ENCODE results near the gene TNS3. TPM values are rescaled to one million over a fixed set of nuclear protein-coding genes. Genes with fewer than 3 reads are reported as not detected.

Gene TNS3
- polyA plus RNA-seq, 3 donors, result 5.2 to 30.3 (median 7.9) TPM

DNA sequence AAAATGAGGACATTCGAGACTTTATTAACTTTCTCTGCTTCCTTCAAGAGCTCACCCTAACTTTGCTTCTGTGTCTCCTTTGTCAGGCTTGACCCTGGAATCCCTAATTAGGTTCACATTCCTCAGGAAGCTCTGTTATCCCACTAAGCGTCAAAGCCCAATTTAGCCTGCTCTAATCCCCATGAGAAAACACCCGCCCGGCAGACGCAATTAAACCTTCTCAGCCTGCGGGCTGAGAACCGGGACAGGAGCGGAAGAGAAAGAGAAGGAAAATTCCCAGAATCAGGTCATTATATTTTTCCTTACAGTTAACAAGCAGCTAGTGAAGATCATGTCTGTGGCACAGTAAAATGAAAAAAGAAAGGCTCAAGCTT is 93.0 kb downstream of the TNS3 start:
- Histone ChIP-seq H3K27me3 (ENCODE audit: control insufficient read depth in 2 of 2, insufficient read depth in 2 of 2, low read length in 2 of 2) (no peaks in the 10 kb centered on the region), H3K4me2 (replicated peaks; ENCODE audit: extremely low read depth, low read length, poor library complexity, severe bottlenecking) (no peak overlapping the region), H3K9ac (ENCODE audit: insufficient read depth, low read length, poor library complexity, severe bottlenecking) (no peak overlapping the region), H3K79me2 (ENCODE audit: insufficient read depth, low read length) (peaks cover 100% of the 10 kb centered on the region), H3K27ac (ENCODE audit: low read depth in 1 of 2, low read length in 2 of 2) (no peak overlapping the region), H3K4me3 (replicated peaks in 1 of 3; ENCODE audit: low read depth in 2 of 3, low read length in 3 of 3) (no peak overlapping the region), H4K20me1 (ENCODE audit: insufficient read depth, low read length) (peaks cover 100% of the 10 kb centered on the region), H2AFZ (ENCODE audit: insufficient read depth, low read depth, low read length, poor library complexity, severe bottlenecking) (no peak overlapping the region), H3K9me3 (replicated peaks in 1 of 2; ENCODE audit: control insufficient read depth in 1 of 2, insufficient read depth in 1 of 2, low read length in 2 of 2) (no peaks in the 10 kb centered on the region), H3K36me3 (replicated peaks in 1 of 2; ENCODE audit: control insufficient read depth in 1 of 2, insufficient read depth in 2 of 2, low read length in 2 of 2) (peaks cover 8 to 44% of the 10 kb centered on the region in 2 donors), H3K4me1 (ENCODE audit: control insufficient read depth in 1 of 2, insufficient read depth in 2 of 2, low read length in 2 of 2) (peaks cover 18 to 19% of the 10 kb centered on the region in 2 donors)
- Mint-ChIP-seq H3K4me3 (no peak overlapping the region), H3K36me3 (peaks cover 23 to 43% of the 10 kb centered on the region in 2 donors), H3K4me1 (peaks cover 21% of the 10 kb centered on the region), H3K27ac (peak overlapping the region in 2 of 7 donors; percentile 34 to 66), H3K27me3 (ENCODE audit: low read depth in 3 of 3) (no peaks in the 10 kb centered on the region), H3K9me3 (no peaks in the 10 kb centered on the region)
- whole genome bisulfite sequencing (ENCODE audit: insufficient coverage), result 93% methylated on average over 6 of the region's 8 CpGs
- no peak for DNase-seq
- intact Hi-C loops (cut with micrococcal nuclease), result loop anchor here (5.0 to 10.0 kb wide), 2 partner anchors 37 to 86 kb away; no protein-coding TSS in a partner anchor
- TF ChIP-seq, protein P1, sequence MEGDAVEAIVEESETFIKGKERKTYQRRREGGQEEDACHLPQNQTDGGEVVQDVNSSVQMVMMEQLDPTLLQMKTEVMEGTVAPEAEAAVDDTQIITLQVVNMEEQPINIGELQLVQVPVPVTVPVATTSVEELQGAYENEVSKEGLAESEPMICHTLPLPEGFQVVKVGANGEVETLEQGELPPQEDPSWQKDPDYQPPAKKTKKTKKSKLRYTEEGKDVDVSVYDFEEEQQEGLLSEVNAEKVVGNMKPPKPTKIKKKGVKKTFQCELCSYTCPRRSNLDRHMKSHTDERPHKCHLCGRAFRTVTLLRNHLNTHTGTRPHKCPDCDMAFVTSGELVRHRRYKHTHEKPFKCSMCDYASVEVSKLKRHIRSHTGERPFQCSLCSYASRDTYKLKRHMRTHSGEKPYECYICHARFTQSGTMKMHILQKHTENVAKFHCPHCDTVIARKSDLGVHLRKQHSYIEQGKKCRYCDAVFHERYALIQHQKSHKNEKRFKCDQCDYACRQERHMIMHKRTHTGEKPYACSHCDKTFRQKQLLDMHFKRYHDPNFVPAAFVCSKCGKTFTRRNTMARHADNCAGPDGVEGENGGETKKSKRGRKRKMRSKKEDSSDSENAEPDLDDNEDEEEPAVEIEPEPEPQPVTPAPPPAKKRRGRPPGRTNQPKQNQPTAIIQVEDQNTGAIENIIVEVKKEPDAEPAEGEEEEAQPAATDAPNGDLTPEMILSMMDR (IDR thresholded peaks at IDR 0.05), result no peak

DNA sequence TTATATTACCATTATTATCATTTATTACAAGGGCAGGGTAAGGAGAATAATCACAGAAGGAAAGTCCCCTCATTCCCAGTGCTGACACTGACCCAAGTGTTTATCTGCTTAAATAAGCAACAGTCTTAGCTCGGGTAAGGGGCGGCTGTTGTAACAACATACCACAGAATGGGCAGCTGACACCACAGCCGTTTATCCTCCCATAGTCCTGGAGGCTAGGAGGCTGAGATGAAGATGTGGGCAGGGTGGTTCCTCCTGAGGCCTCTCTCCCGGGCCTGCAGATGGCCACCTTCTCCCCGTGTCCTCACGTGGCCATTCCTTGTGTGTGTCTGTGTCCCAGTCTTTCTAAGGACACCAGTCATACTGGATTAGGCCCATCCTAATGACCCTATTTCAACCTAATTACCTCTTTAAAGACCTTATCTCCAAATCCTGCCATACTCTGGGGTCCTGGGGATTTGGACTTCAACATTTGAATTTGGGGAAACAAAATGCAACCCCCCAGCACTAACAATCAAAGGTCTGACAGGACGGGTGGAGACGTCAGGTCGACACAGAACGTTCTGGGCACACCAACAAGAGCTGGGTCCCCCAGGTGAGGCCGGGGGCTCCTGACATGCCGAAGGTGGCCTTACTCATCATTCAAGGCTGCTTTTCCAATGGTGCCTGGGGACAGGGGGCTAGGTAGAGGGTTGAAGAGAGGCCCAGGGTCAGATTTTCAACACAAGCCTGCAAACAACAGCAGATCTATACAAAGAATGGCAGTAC is 93.5 kb downstream of the TNS3 start:
- no peak overlapping the region for H2AFZ ChIP-seq (ENCODE audit: insufficient read depth, low read depth, low read length, poor library complexity, severe bottlenecking)
- no peak for DNase-seq
- H3K9me3 ChIP-seq (replicated peaks in 1 of 2; ENCODE audit: control insufficient read depth in 1 of 2, insufficient read depth in 1 of 2, low read length in 2 of 2), result no peaks in the 10 kb centered on the region
- Mint-ChIP-seq H3K36me3 (peaks cover 23 to 43% of the 10 kb centered on the region in 2 donors), H3K9me3 (no peaks in the 10 kb centered on the region), H3K4me1 (peaks cover 23% of the 10 kb centered on the region), H3K27me3 (ENCODE audit: low read depth in 3 of 3) (no peaks in the 10 kb centered on the region), H3K4me3 (no peak overlapping the region), H3K27ac (peak overlapping the region in 3 of 7 donors; percentile 34 to 72 (median 36))
- H3K27ac ChIP-seq (ENCODE audit: low read depth in 1 of 2, low read length in 2 of 2), result no peak overlapping the region
- H3K27me3 ChIP-seq (ENCODE audit: control insufficient read depth in 2 of 2, insufficient read depth in 2 of 2, low read length in 2 of 2), result no peaks in the 10 kb centered on the region
- H3K9ac ChIP-seq (ENCODE audit: insufficient read depth, low read length, poor library complexity, severe bottlenecking), result no peak overlapping the region
- H4K20me1 ChIP-seq (ENCODE audit: insufficient read depth, low read length), result peaks cover 100% of the 10 kb centered on the region
- peaks cover 8 to 44% of the 10 kb centered on the region in 2 donors for H3K36me3 ChIP-seq (replicated peaks in 1 of 2; ENCODE audit: control insufficient read depth in 1 of 2, insufficient read depth in 2 of 2, low read length in 2 of 2)
- peaks cover 100% of the 10 kb centered on the region for H3K79me2 ChIP-seq (ENCODE audit: insufficient read depth, low read length)
- no peak overlapping the region for H3K4me2 ChIP-seq (replicated peaks; ENCODE audit: extremely low read depth, low read length, poor library complexity, severe bottlenecking)
- intact Hi-C loops (cut with micrococcal nuclease), result loop anchor here (5.0 to 10.0 kb wide), 2 partner anchors 36 to 86 kb away; no protein-coding TSS in a partner anchor
- WGBS (ENCODE audit: insufficient coverage), result 100% methylated on average over 4 of the region's 12 CpGs
- H3K4me1 ChIP-seq (ENCODE audit: control insufficient read depth in 1 of 2, insufficient read depth in 2 of 2, low read length in 2 of 2), result peaks cover 20% of the 10 kb centered on the region in 2 donors
- TF ChIP-seq, protein P1 (IDR thresholded peaks at IDR 0.05), result no peak
- no peak overlapping the region for H3K4me3 ChIP-seq (replicated peaks in 1 of 3; ENCODE audit: low read depth in 2 of 3, low read length in 3 of 3)

All from CD14-positive monocyte (primary cell).